ENCODE measurements around the gene ELP4.

Gene ELP4

GRCh38 chr11:31657091-31657490, 147.5 kb downstream of the ELP4 start:
- no peak for TF ChIP-seq POLR2AphosphoS5 (IDR thresholded peaks at IDR 0.05; ENCODE audit: low read depth, low read length)
- TF ChIP-seq REST (IDR thresholded peaks at IDR 0.05; ENCODE audit: insufficient read depth in 1 of 2, low read depth in 2 of 2, low read length in 2 of 2): no peak
- TF ChIP-seq FOXP2 (optimal IDR thresholded peaks at IDR 0.05; ENCODE audit: borderline replicate concordance, extremely low read depth, extremely low read length, insufficient read depth): no peak
- TF ChIP-seq SIN3A (IDR thresholded peaks at IDR 0.05; ENCODE audit: borderline replicate concordance, insufficient read depth, low read length): no peak
- no peak for TF ChIP-seq TAF1 (IDR thresholded peaks at IDR 0.05; ENCODE audit: borderline replicate concordance, insufficient read depth, low read length)

- TF ChIP-seq POLR2AphosphoS5 (IDR thresholded peaks at IDR 0.05; ENCODE audit: low read depth, low read length) (no peak), SIN3A (IDR thresholded peaks at IDR 0.05; ENCODE audit: borderline replicate concordance, insufficient read depth, low read length) (no peak), FOXP2 (optimal IDR thresholded peaks at IDR 0.05; ENCODE audit: borderline replicate concordance, extremely low read depth, extremely low read length, insufficient read depth) (no peak), REST (IDR thresholded peaks at IDR 0.05; ENCODE audit: insufficient read depth in 1 of 2, low read depth in 2 of 2, low read length in 2 of 2) (no peak), TAF1 (IDR thresholded peaks at IDR 0.05; ENCODE audit: borderline replicate concordance, insufficient read depth, low read length) (no peak)
Measured at GRCh38 chr11:31664129-31664528, 154.6 kb downstream of the ELP4 start.

GRCh38 chr11:31664954-31665353, 155.4 kb downstream of the ELP4 start:
- no peak for TF ChIP-seq REST (IDR thresholded peaks at IDR 0.05; ENCODE audit: insufficient read depth in 1 of 2, low read depth in 2 of 2, low read length in 2 of 2)
- no peak for TF ChIP-seq FOXP2 (optimal IDR thresholded peaks at IDR 0.05; ENCODE audit: borderline replicate concordance, extremely low read depth, extremely low read length, insufficient read depth)
- no peak for TF ChIP-seq TAF1 (IDR thresholded peaks at IDR 0.05; ENCODE audit: borderline replicate concordance, insufficient read depth, low read length)
- TF ChIP-seq SIN3A (IDR thresholded peaks at IDR 0.05; ENCODE audit: borderline replicate concordance, insufficient read depth, low read length): no peak
- no peak for TF ChIP-seq POLR2AphosphoS5 (IDR thresholded peaks at IDR 0.05; ENCODE audit: low read depth, low read length)

GRCh38 chr11:31671681-31672080, 162.1 kb downstream of the ELP4 start:
- TF ChIP-seq SIN3A (IDR thresholded peaks at IDR 0.05; ENCODE audit: borderline replicate concordance, insufficient read depth, low read length): no peak
- TF ChIP-seq REST (IDR thresholded peaks at IDR 0.05; ENCODE audit: insufficient read depth in 1 of 2, low read depth in 2 of 2, low read length in 2 of 2): no peak
- TF ChIP-seq TAF1 (IDR thresholded peaks at IDR 0.05; ENCODE audit: borderline replicate concordance, insufficient read depth, low read length): no peak
- no peak for TF ChIP-seq POLR2AphosphoS5 (IDR thresholded peaks at IDR 0.05; ENCODE audit: low read depth, low read length)
- no peak for TF ChIP-seq FOXP2 (optimal IDR thresholded peaks at IDR 0.05; ENCODE audit: borderline replicate concordance, extremely low read depth, extremely low read length, insufficient read depth)
